Measurements from ENCODE around the gene LTBP3.

The LTBP3 gene

GRCh38 chr11:65584723-65585171 is 26.6 kb upstream of the LTBP3 start:
- peaks cover 59% of the 10 kb centered on the region for H3K27me3 ChIP-seq (ENCODE audit: control insufficient read depth, insufficient read depth, low read length)
- no peaks in the 10 kb centered on the region for H3K36me3 ChIP-seq (ENCODE audit: control insufficient read depth, insufficient read depth, low read length)
- H3K4me3 ChIP-seq (ENCODE audit: low read depth, low read length) = peak overlapping the region; percentile 56
- peaks cover 12% of the 10 kb centered on the region; the same call in 1 of the 2 replicates for H3K4me1 ChIP-seq (ENCODE audit: control insufficient read depth, insufficient read depth, low read length)
- no peak overlapping the region for H3K9ac ChIP-seq (ENCODE audit: low read length)
- no peaks in the 10 kb centered on the region for H3K9me3 ChIP-seq (ENCODE audit: control insufficient read depth, insufficient read depth, low read depth, low read length)
- H3K27ac ChIP-seq (ENCODE audit: low read depth, low read length) = no peak overlapping the region

- Histone ChIP-seq H3K9ac (ENCODE audit: low read length) (no peak overlapping the region), H3K9me3 (ENCODE audit: control insufficient read depth, insufficient read depth, low read depth, low read length) (no peaks in the 10 kb centered on the region), H3K4me1 (ENCODE audit: control insufficient read depth, insufficient read depth, low read length) (peaks cover 12% of the 10 kb centered on the region; the same call in 1 of the 2 replicates), H3K27ac (ENCODE audit: low read depth, low read length) (no peak overlapping the region), H3K36me3 (ENCODE audit: control insufficient read depth, insufficient read depth, low read length) (no peaks in the 10 kb centered on the region), H3K27me3 (ENCODE audit: control insufficient read depth, insufficient read depth, low read length) (peaks cover 59% of the 10 kb centered on the region), H3K4me3 (ENCODE audit: low read depth, low read length) (no peak overlapping the region)
Observed at GRCh38 chr11:65584106-65584505, 25.9 kb upstream of the LTBP3 start.

- H3K4me3 ChIP-seq (ENCODE audit: low read depth, low read length) = no peak overlapping the region
- H3K36me3 ChIP-seq (ENCODE audit: control insufficient read depth, insufficient read depth, low read length) = no peaks in the 10 kb centered on the region
- peaks cover 12% of the 10 kb centered on the region; the same call in 1 of the 2 replicates for H3K4me1 ChIP-seq (ENCODE audit: control insufficient read depth, insufficient read depth, low read length)
- no peak overlapping the region for H3K27ac ChIP-seq (ENCODE audit: low read depth, low read length)
- peaks cover 63% of the 10 kb centered on the region for H3K27me3 ChIP-seq (ENCODE audit: control insufficient read depth, insufficient read depth, low read length)
- no peaks in the 10 kb centered on the region for H3K9me3 ChIP-seq (ENCODE audit: control insufficient read depth, insufficient read depth, low read depth, low read length)
- no peak overlapping the region for H3K9ac ChIP-seq (ENCODE audit: low read length)
Observed at GRCh38 chr11:65583589-65583988, 25.4 kb upstream of the LTBP3 start.

GRCh38 chr11:65581928-65582327 is 23.8 kb upstream of the LTBP3 start:
- H3K4me3 ChIP-seq (ENCODE audit: low read depth, low read length) = no peak overlapping the region
- H3K9me3 ChIP-seq (ENCODE audit: control insufficient read depth, insufficient read depth, low read depth, low read length) = no peaks in the 10 kb centered on the region
- peaks cover 3% of the 10 kb centered on the region; the same call in 1 of the 2 replicates for H3K4me1 ChIP-seq (ENCODE audit: control insufficient read depth, insufficient read depth, low read length)
- H3K27me3 ChIP-seq (ENCODE audit: control insufficient read depth, insufficient read depth, low read length) = peaks cover 74% of the 10 kb centered on the region
- H3K9ac ChIP-seq (ENCODE audit: low read length) = no peak overlapping the region
- H3K27ac ChIP-seq (ENCODE audit: low read depth, low read length) = no peak overlapping the region
- H3K36me3 ChIP-seq (ENCODE audit: control insufficient read depth, insufficient read depth, low read length) = no peaks in the 10 kb centered on the region

- Histone ChIP-seq H3K27me3 (ENCODE audit: control insufficient read depth, insufficient read depth, low read length) (peaks cover 74% of the 10 kb centered on the region), H3K9me3 (ENCODE audit: control insufficient read depth, insufficient read depth, low read depth, low read length) (no peaks in the 10 kb centered on the region), H3K36me3 (ENCODE audit: control insufficient read depth, insufficient read depth, low read length) (no peaks in the 10 kb centered on the region), H3K9ac (ENCODE audit: low read length) (no peak overlapping the region), H3K27ac (ENCODE audit: low read depth, low read length) (no peak overlapping the region), H3K4me1 (ENCODE audit: control insufficient read depth, insufficient read depth, low read length) (peaks cover 5% of the 10 kb centered on the region; the same call in 1 of the 2 replicates), H3K4me3 (ENCODE audit: low read depth, low read length) (no peak overlapping the region)
Observed at GRCh38 chr11:65580756-65581155, 22.6 kb upstream of the LTBP3 start.

GRCh38 chr11:65580031-65580692 is 22.0 kb upstream of the LTBP3 start:
- Histone ChIP-seq H3K9ac (ENCODE audit: low read length) (no peak overlapping the region), H3K4me1 (ENCODE audit: control insufficient read depth, insufficient read depth, low read length) (peaks cover 6% of the 10 kb centered on the region; the same call in 1 of the 2 replicates), H3K27ac (ENCODE audit: low read depth, low read length) (no peak overlapping the region), H3K36me3 (ENCODE audit: control insufficient read depth, insufficient read depth, low read length) (no peaks in the 10 kb centered on the region), H3K9me3 (ENCODE audit: control insufficient read depth, insufficient read depth, low read depth, low read length) (no peaks in the 10 kb centered on the region), H3K4me3 (ENCODE audit: low read depth, low read length) (no peak overlapping the region), H3K27me3 (ENCODE audit: control insufficient read depth, insufficient read depth, low read length) (peaks cover 73% of the 10 kb centered on the region)

GRCh38 chr11:65579291-65579690 is 21.1 kb upstream of the LTBP3 start:
- no peaks in the 10 kb centered on the region for H3K36me3 ChIP-seq (ENCODE audit: control insufficient read depth, insufficient read depth, low read length)
- no peak overlapping the region for H3K27ac ChIP-seq (ENCODE audit: low read depth, low read length)
- H3K9ac ChIP-seq (ENCODE audit: low read length) = no peak overlapping the region
- H3K4me3 ChIP-seq (ENCODE audit: low read depth, low read length) = no peak overlapping the region
- H3K4me1 ChIP-seq (ENCODE audit: control insufficient read depth, insufficient read depth, low read length) = peaks cover 13% of the 10 kb centered on the region
- H3K27me3 ChIP-seq (ENCODE audit: control insufficient read depth, insufficient read depth, low read length) = peaks cover 71% of the 10 kb centered on the region
- no peaks in the 10 kb centered on the region for H3K9me3 ChIP-seq (ENCODE audit: control insufficient read depth, insufficient read depth, low read depth, low read length)

GRCh38 chr11:65578667-65579066 is 20.5 kb upstream of the LTBP3 start:
- Histone ChIP-seq H3K36me3 (ENCODE audit: control insufficient read depth, insufficient read depth, low read length) (no peaks in the 10 kb centered on the region), H3K27me3 (ENCODE audit: control insufficient read depth, insufficient read depth, low read length) (peaks cover 65% of the 10 kb centered on the region), H3K9ac (ENCODE audit: low read length) (no peak overlapping the region), H3K4me3 (ENCODE audit: low read depth, low read length) (no peak overlapping the region), H3K27ac (ENCODE audit: low read depth, low read length) (no peak overlapping the region), H3K9me3 (ENCODE audit: control insufficient read depth, insufficient read depth, low read depth, low read length) (no peaks in the 10 kb centered on the region), H3K4me1 (ENCODE audit: control insufficient read depth, insufficient read depth, low read length) (peaks cover 15% of the 10 kb centered on the region)

- Histone ChIP-seq H3K27me3 (ENCODE audit: control insufficient read depth, insufficient read depth, low read length) (peaks cover 59% of the 10 kb centered on the region), H3K4me3 (ENCODE audit: low read depth, low read length) (no peak overlapping the region), H3K9ac (ENCODE audit: low read length) (no peak overlapping the region), H3K9me3 (ENCODE audit: control insufficient read depth, insufficient read depth, low read depth, low read length) (no peaks in the 10 kb centered on the region), H3K4me1 (ENCODE audit: control insufficient read depth, insufficient read depth, low read length) (peaks cover 19% of the 10 kb centered on the region), H3K27ac (ENCODE audit: low read depth, low read length) (no peak overlapping the region), H3K36me3 (ENCODE audit: control insufficient read depth, insufficient read depth, low read length) (no peaks in the 10 kb centered on the region)
Observed at GRCh38 chr11:65578134-65578533, 20.0 kb upstream of the LTBP3 start.

GRCh38 chr11:65577756-65578109 is 19.6 kb upstream of the LTBP3 start:
- Histone ChIP-seq H3K36me3 (ENCODE audit: control insufficient read depth, insufficient read depth, low read length) (no peaks in the 10 kb centered on the region), H3K4me3 (ENCODE audit: low read depth, low read length) (no peak overlapping the region), H3K4me1 (ENCODE audit: control insufficient read depth, insufficient read depth, low read length) (peaks cover 22% of the 10 kb centered on the region)

GRCh38 chr11:65576867-65577755 is 19.0 kb upstream of the LTBP3 start:
- H3K27me3 ChIP-seq (ENCODE audit: control insufficient read depth, insufficient read depth, low read length) = peaks cover 49% of the 10 kb centered on the region
- H3K4me3 ChIP-seq (ENCODE audit: low read depth, low read length) = peak overlapping the region; percentile 52; the same call in 1 of the 2 replicates
- H3K9me3 ChIP-seq (ENCODE audit: control insufficient read depth, insufficient read depth, low read depth, low read length) = no peaks in the 10 kb centered on the region
- H3K4me1 ChIP-seq (ENCODE audit: control insufficient read depth, insufficient read depth, low read length) = peaks cover 22% of the 10 kb centered on the region
- no peaks in the 10 kb centered on the region for H3K36me3 ChIP-seq (ENCODE audit: control insufficient read depth, insufficient read depth, low read length)
- no peak overlapping the region for H3K9ac ChIP-seq (ENCODE audit: low read length)
- no peak overlapping the region for H3K27ac ChIP-seq (ENCODE audit: low read depth, low read length)

More at GRCh38 chr11:65577756-65578109, 19.6 kb upstream of the LTBP3 start:
- Histone ChIP-seq H3K9ac (ENCODE audit: low read length) (no peak overlapping the region), H3K27me3 (ENCODE audit: control insufficient read depth, insufficient read depth, low read length) (peaks cover 55% of the 10 kb centered on the region), H3K27ac (ENCODE audit: low read depth, low read length) (no peak overlapping the region), H3K9me3 (ENCODE audit: control insufficient read depth, insufficient read depth, low read depth, low read length) (no peaks in the 10 kb centered on the region)
